Mesothelial cell of epicardium (in vitro differentiated cells): ENCODE results near the gene IGBP1. TPM values are rescaled to one million over a fixed set of nuclear protein-coding genes. Genes with fewer than 3 reads are reported as not detected.

Experiments used
- DNase-seq, 2 experiments: peaks; one replicate each; pipeline ENCODE4 v3.0.0; 2021; ENCODE audit warnings: low spot score in 2 of 2; ENCODE audit not compliant: unreplicated experiment in 2 of 2
- H3K27ac Mint-ChIP-seq: 2 replicates; pipeline ENCODE4 v1.8.0; 2021; ENCODE audit warnings: mixed read lengths
- H3K27me3 Mint-ChIP-seq: 2 replicates; pipeline ENCODE4 v1.8.0; 2021; ENCODE audit warnings: low read depth, mixed read lengths
- H3K36me3 Mint-ChIP-seq: 2 replicates; pipeline ENCODE4 v1.8.0; 2021; ENCODE audit warnings: mixed read lengths
- H3K4me1 Mint-ChIP-seq: 2 replicates; pipeline ENCODE4 v1.8.0; 2021; ENCODE audit warnings: mixed read lengths
- H3K4me3 Mint-ChIP-seq: 2 replicates; pipeline ENCODE4 v1.8.0; 2021; ENCODE audit warnings: mild to moderate bottlenecking, moderate library complexity, mixed read lengths
- H3K9me3 Mint-ChIP-seq: 2 replicates; pipeline ENCODE4 v1.8.0; 2021; ENCODE audit warnings: mixed read lengths
- CTCF ChIP-seq: fragments of 200-600 bp; sonication (generic); IDR thresholded peaks from one replicate; pipeline ENCODE4 v1.5.0; 2021; ENCODE audit warnings: antibody characterized with exemption; ENCODE audit not compliant: unreplicated experiment
- total RNA-seq: library from RNA; stranded (reverse); gene quantifications from 3 replicates; pipeline ENCODE4 v1.2.1, GENCODE V29; 2021

IGBP1 gene
- total RNA-seq = 60.1 to 63.9 TPM (median 61.1 TPM) in 3 replicates

- DNase-seq = peak; percentile 47 to 73
- Mint-ChIP-seq H3K9me3 (peaks cover 17% of the 10 kb centered on the region), H3K4me1 (peaks cover 14% of the 10 kb centered on the region), H3K4me3 (peak within 1 kb of the TSS; percentile 97), H3K27me3 (no peaks in the 10 kb centered on the region), H3K36me3 (peaks cover 4% of the 10 kb centered on the region), H3K27ac (peak within 1 kb of the TSS; percentile 99)
- peak; percentile 56 for TF ChIP-seq CTCF
Observed at GRCh38 chrX:70133303-70134115, at the start of gene IGBP1. Gene IGBP1 (plus strand): TSS chrX:70133447. CDS start chrX:70133948, 501 bp downstream.

GRCh38 chrX:70084592-70085240 is 48.5 kb upstream of the IGBP1 start:
- Mint-ChIP-seq H3K4me1 (peaks cover 10% of the 10 kb centered on the region), H3K9me3 (peaks cover 6% of the 10 kb centered on the region), H3K27me3 (no peaks in the 10 kb centered on the region), H3K27ac (no peak overlapping the region), H3K4me3 (no peak overlapping the region), H3K36me3 (no peaks in the 10 kb centered on the region)
- no peak for TF ChIP-seq CTCF
- no peak for DNase-seq

- H3K27ac Mint-ChIP-seq = peak overlapping the region; percentile 79
- peaks cover 2% of the 10 kb centered on the region for H3K27me3 Mint-ChIP-seq
- no peak overlapping the region for H3K4me3 Mint-ChIP-seq
- H3K36me3 Mint-ChIP-seq = no peaks in the 10 kb centered on the region
- peaks cover 10% of the 10 kb centered on the region for H3K4me1 Mint-ChIP-seq
- DNase-seq = no peak
- no peaks in the 10 kb centered on the region for H3K9me3 Mint-ChIP-seq
- TF ChIP-seq CTCF = no peak
Observed at GRCh38 chrX:70087857-70088630, 45.2 kb upstream of the IGBP1 start.

- H3K36me3 Mint-ChIP-seq = no peaks in the 10 kb centered on the region
- TF ChIP-seq CTCF = no peak
- H3K9me3 Mint-ChIP-seq = peaks cover 4% of the 10 kb centered on the region
- DNase-seq = no peak
- H3K4me1 Mint-ChIP-seq = peaks cover 10% of the 10 kb centered on the region
- H3K27me3 Mint-ChIP-seq = peaks cover 2% of the 10 kb centered on the region
- H3K4me3 Mint-ChIP-seq = no peak overlapping the region
- H3K27ac Mint-ChIP-seq = peak overlapping the region; percentile 35
Observed at GRCh38 chrX:70088751-70089150, 44.5 kb upstream of the IGBP1 start.

DNA sequence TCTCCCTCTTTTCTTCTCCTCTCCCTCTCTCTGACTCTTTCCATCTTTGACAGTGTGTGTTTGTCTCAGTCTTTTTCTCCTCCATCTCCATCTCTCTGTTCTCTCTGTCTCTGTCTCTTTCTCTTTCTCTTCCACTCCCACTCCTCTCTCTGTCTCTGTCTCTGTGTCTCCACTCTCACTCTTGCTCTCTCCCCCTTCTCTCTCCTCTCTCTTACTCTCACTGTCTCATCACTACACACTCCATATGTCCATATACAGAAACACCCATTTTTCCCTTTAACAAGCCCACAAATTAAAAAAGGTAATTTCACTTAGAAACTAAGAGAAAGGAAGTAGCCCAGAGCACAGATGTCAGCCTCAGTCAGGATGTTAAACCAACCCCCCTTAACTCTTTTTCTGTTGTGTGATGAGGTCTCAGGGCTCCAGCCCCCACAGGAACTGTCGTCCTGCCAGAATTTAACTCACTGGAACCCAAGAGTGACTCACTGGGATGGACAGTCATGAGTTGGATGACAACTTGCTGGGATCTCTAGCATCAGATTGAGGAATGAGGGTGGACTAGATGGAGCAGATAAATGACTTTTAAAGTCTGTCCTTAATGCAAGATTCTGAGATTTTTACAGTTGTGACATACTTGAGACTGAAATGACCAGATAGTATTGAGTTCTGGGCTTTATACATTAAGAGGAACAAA is 43.5 kb upstream of the IGBP1 start:
- peaks cover 4% of the 10 kb centered on the region for H3K9me3 Mint-ChIP-seq
- no peak overlapping the region for H3K4me3 Mint-ChIP-seq
- peaks cover 10% of the 10 kb centered on the region for H3K4me1 Mint-ChIP-seq
- H3K27ac Mint-ChIP-seq = no peak overlapping the region
- DNase-seq = no peak
- no peaks in the 10 kb centered on the region for H3K36me3 Mint-ChIP-seq
- no peak for TF ChIP-seq CTCF
- H3K27me3 Mint-ChIP-seq = peaks cover 2% of the 10 kb centered on the region
